K562 (cell line): Measurements from ENCODE around the gene ZNF260. TPM values are rescaled to one million over a fixed set of nuclear protein-coding genes. Genes with fewer than 3 reads are reported as not detected.
A peak's percentile ranks its signal among the peaks of the same experiment; 100 is the strongest.

ENCODE experiments used
- CC2D1A ChIP-seq: fragments of 450-650 bp; IDR thresholded peaks from 2 replicates; pipeline ENCODE4 v1.6.1; 2017; ENCODE audit warnings: mild to moderate bottlenecking
- E2F1 ChIP-seq: sonication (generic); formaldehyde crosslinking; IDR thresholded peaks from 2 replicates; pipeline ENCODE4 v1.8.1; 2023; ENCODE audit warnings: mild to moderate bottlenecking, missing genetic modification reagents, moderate library complexity
- FUS ChIP-seq: fragments of 200-400 bp; formaldehyde crosslinking; optimal IDR thresholded peaks from 2 replicates; pipeline ENCODE3; 2017; ENCODE audit warnings: low read depth, low read length
- PURB ChIP-seq: sonication (generic); formaldehyde crosslinking; IDR thresholded peaks from 2 replicates; pipeline ENCODE4 v1.9.0; 2021; ENCODE audit warnings: low read depth, mild to moderate bottlenecking, missing genetic modification reagents
- SMARCA4 ChIP-seq: fragments of 450-650 bp; IDR thresholded peaks from 2 replicates; pipeline ENCODE4 v1.6.1; 2016
- VEZF1 ChIP-seq: fragments of 200-800 bp; sonication (Bioruptor generic); IDR thresholded peaks from 2 replicates; pipeline ENCODE4 v1.6.1; 2017; ENCODE audit warnings: missing genetic modification characterization, missing compliant biosample characterization
- ZEB2 ChIP-seq: fragments of 450-650 bp; IDR thresholded peaks from 2 replicates; pipeline ENCODE4 v1.6.1; 2016
- ZFX ChIP-seq: sonication (generic); formaldehyde crosslinking; IDR thresholded peaks from 2 replicates; pipeline ENCODE4 v1.8.0; 2022; ENCODE audit warnings: mild to moderate bottlenecking, missing genetic modification reagents, moderate library complexity
- ZNF407 ChIP-seq: fragments of 450-650 bp; IDR thresholded peaks from 2 replicates; pipeline ENCODE4 v1.6.1; 2016; ENCODE audit warnings: low read depth
- ZNF592 ChIP-seq: fragments of 450-650 bp; IDR thresholded peaks from 2 replicates; pipeline ENCODE4 v1.6.1; 2017; ENCODE audit warnings: antibody characterized with exemption, mild to moderate bottlenecking
- polyA plus RNA-seq, 8 experiments: library from polyadenylated mRNA; depleted of rRNA in 4 of 8; stranded (reverse) in 5 of 8; unstranded in 3 of 8; fragments of >200 nt; fragmentation: Nextera tagmentation in 2 of 8; fragmentation: Illumina TruSeq in 1 of 8; extraction: Ambion mirVana in 2 of 8; extraction: Trizol in 1 of 8; gene quantifications; 2 replicates each; pipeline versions ENCODE4 v1.2.1 to v1.2.3, GENCODE V29; 2011 to 2014; ENCODE audit warnings: inconsistent platforms in 1 of 8, missing spikeins in 1 of 8
- total RNA-seq, 7 experiments: library from RNA; depleted of rRNA in 6 of 7; stranded (reverse); fragments of >200 nt in 6 of 7; fragmentation: Illumina TruSeq in 2 of 7; extraction: Trizol in 2 of 7; gene quantifications; 2 replicates each; pipeline versions ENCODE4 v1.2.1 to v1.2.3, GENCODE V29; 2011 to 2021; ENCODE audit warnings: low replicate concordance in 1 of 7

The ZNF260 gene
- total and polyA plus RNA-seq, 9 of the 15 experiments (the other 6 are each of a cell fraction or from before 2014, with no cell fraction given), result 2.6 to 16.6 (median 5.8) TPM

GRCh38 chr19:36489118-36489919 is 38.8 kb downstream of the ZNF260 start, which contains the start of gene ZNF566 (continued):
- no peak for TF ChIP-seq E2F1 (CRISPR knock-in tag)
- peak; percentile 55 for TF ChIP-seq SMARCA4
- TF ChIP-seq ZFX, result peak; percentile 91
- no peak for TF ChIP-seq ZNF592
- TF ChIP-seq CC2D1A, result 0 out of 2 replicates have a peak, but pooled peaks have one; percentile 12
- TF ChIP-seq ZEB2, result peak; percentile 73
- no peak for TF ChIP-seq PURB (CRISPR knock-in tag)
- peak; percentile 35; the same call in 1 of the 2 replicates for TF ChIP-seq ZNF407
- TF ChIP-seq VEZF1 (CRISPR knock-in tag), result peak; percentile 90
- TF ChIP-seq FUS, result no peak
